ENCODE measurements around the gene TBL2.
A peak's percentile ranks its signal among the peaks of the same experiment; 100 is the strongest.
"Not testable (repeated sequence)": the region's sequence is repeated elsewhere in the genome, so short reads cannot be mapped to it uniquely, and the experiment has no call there.

TBL2 gene

DNA sequence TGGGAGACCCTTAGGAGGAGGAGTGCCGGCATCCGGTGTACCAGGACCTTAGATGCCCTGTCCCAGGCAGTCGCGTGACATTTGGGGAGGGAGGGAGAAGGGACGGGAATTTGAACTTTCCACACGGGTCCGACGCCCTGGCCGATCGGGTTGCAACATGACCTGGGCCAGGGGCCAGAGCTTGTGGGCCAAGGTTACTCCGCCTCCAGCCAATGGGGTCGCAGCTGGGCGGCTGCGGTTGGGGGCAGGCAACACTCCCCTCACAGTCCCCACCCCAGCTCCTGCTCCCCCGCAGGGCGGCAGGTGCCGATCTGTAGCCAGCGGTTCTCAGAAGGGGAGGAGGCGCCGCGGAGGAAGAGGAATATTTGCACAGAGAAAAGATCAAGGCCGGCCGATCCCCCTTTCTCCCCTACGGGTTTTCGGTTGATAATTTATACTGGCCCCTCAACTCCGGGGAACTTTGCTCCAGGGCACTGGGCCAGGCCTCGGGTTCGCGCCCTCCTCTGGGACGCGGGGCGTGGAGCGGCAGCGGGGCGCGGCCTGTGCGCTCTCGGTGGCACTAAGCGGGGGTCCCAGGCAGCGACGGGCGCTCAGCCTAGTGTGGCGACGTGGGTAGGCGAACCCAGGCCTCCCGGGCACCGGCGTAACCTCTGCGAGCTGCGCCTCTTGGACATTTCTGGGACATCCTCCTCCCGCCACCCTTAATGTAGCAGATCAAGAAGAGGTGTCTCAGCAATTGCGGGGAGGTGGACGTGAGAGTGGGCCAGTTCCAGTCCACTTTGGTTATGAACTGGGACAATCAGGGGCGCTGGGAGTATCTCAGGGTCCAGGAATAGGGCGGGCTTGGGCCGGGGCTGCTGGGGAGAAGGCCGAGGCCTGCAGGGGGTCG lies 44.8 kb upstream of the TBL2 start:
- no peak for DNase-seq
- H3K36me3 ChIP-seq = 0 out of 2 replicates have a peak, but pooled peaks cover 4% of the 10 kb centered on the region
- H3K27me3 ChIP-seq (ENCODE audit: insufficient read depth, low read depth, severe bottlenecking) = no peaks in the 10 kb centered on the region
- peak overlapping the region; percentile 87 for H3K4me3 ChIP-seq (ENCODE audit: low read depth, low read length)
- H3K27ac ChIP-seq = no peak overlapping the region; the same call in 1 of the 2 replicates
- H3K9me3 ChIP-seq (ENCODE audit: severe bottlenecking) = peaks cover 2% of the 10 kb centered on the region
- TF ChIP-seq, protein P1, sequence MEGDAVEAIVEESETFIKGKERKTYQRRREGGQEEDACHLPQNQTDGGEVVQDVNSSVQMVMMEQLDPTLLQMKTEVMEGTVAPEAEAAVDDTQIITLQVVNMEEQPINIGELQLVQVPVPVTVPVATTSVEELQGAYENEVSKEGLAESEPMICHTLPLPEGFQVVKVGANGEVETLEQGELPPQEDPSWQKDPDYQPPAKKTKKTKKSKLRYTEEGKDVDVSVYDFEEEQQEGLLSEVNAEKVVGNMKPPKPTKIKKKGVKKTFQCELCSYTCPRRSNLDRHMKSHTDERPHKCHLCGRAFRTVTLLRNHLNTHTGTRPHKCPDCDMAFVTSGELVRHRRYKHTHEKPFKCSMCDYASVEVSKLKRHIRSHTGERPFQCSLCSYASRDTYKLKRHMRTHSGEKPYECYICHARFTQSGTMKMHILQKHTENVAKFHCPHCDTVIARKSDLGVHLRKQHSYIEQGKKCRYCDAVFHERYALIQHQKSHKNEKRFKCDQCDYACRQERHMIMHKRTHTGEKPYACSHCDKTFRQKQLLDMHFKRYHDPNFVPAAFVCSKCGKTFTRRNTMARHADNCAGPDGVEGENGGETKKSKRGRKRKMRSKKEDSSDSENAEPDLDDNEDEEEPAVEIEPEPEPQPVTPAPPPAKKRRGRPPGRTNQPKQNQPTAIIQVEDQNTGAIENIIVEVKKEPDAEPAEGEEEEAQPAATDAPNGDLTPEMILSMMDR (IDR thresholded peaks at IDR 0.05; ENCODE audit: low read depth, low read length) = no peak

GRCh38 chr7:73622527-73622908 lies 44.1 kb upstream of the TBL2 start:
- peaks cover 2% of the 10 kb centered on the region for H3K9me3 ChIP-seq (ENCODE audit: severe bottlenecking)
- no peak overlapping the region for H3K4me3 ChIP-seq (ENCODE audit: low read depth, low read length)
- DNase-seq = no peak

DNA sequence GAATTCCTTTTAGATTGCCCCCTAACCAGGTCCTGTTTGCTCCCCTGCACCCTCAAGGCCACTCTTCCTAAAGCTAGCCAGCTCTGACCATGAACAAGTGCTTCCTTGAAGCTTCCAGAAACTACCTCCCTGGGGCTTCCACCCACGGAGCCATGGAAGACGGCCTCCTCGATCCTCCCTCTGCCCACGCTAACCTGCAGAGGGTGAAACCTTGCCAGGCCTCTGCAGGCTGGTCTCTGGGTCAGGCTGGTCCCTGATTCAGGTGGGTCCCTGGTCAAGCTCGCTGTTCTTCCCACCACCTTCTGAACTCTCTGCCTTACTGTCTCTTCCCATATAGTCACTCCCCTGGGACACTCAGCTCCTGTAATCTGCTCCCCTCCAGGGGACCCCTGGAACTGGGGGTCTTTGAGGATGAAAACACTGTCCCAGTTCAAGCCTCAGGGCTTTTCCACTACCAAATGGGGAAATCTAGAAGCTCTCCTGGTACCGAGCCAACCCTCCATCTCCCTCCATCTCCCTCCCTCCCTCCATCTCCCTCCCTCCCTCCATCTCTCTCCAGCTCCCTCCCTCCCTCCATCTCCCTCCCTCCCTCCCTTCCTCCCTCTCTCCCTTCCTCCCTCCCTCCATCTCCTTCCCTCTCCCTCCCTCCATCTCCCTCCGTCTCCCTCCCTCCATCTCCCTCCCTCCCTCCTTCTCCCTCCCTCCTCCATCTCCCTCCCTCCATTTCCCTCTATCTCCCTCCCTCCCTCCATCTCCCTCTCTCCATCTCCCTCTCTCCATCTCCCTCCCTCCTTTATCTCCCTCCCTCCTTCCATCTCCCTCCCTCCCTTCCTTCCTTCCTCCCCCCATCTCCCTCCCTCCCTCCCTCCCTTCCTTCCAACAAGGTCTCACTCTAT lies 43.0 kb upstream of the TBL2 start:
- H3K4me3 ChIP-seq (ENCODE audit: low read depth, low read length) = no peak overlapping the region
- TF ChIP-seq, protein P1 (IDR thresholded peaks at IDR 0.05; ENCODE audit: low read depth, low read length) = no peak
- peaks cover 14% of the 10 kb centered on the region for H3K36me3 ChIP-seq
- peaks cover 2% of the 10 kb centered on the region for H3K9me3 ChIP-seq (ENCODE audit: severe bottlenecking)
- H3K27ac ChIP-seq = no peak overlapping the region
- no peaks in the 10 kb centered on the region for H3K27me3 ChIP-seq (ENCODE audit: insufficient read depth, low read depth, severe bottlenecking)
- no peak for DNase-seq

More at GRCh38 chr7:73622527-73622908, 44.1 kb upstream of the TBL2 start:
- TF ChIP-seq, protein P1 (IDR thresholded peaks at IDR 0.05; ENCODE audit: low read depth, low read length) = no peak
- Histone ChIP-seq H3K27me3 (ENCODE audit: insufficient read depth, low read depth, severe bottlenecking) (no peaks in the 10 kb centered on the region), H3K36me3 (peaks cover 10% of the 10 kb centered on the region), H3K27ac (no peak overlapping the region)

DNA sequence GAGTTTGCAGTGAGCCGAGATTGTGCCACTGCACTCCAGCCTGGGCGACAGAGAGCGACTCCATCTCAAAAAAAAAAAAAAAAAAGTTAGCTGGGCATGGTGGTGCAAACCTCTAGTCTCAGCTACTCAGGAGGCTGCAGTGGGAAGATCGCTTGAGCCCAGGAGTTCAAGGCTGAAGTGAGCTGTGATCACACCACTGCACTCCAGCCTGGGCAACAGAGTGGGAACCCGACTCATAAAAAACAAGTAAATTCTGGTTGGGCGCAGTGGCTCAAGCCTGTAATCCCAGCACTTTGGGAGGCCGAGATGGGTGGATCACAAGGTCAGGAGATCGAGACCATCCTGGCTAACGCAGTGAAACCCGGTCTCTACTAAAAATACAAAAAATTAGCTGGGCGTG lies 41.0 kb upstream of the TBL2 start:
- Histone ChIP-seq H3K36me3 (peaks cover 29% of the 10 kb centered on the region), H3K27ac (peak overlapping the region; percentile 87)
- not testable (repeated sequence) for H3K27me3 ChIP-seq (ENCODE audit: insufficient read depth, low read depth, severe bottlenecking); H3K9me3 ChIP-seq (ENCODE audit: severe bottlenecking); H3K4me3 ChIP-seq (ENCODE audit: low read depth, low read length); DNase-seq

DNA sequence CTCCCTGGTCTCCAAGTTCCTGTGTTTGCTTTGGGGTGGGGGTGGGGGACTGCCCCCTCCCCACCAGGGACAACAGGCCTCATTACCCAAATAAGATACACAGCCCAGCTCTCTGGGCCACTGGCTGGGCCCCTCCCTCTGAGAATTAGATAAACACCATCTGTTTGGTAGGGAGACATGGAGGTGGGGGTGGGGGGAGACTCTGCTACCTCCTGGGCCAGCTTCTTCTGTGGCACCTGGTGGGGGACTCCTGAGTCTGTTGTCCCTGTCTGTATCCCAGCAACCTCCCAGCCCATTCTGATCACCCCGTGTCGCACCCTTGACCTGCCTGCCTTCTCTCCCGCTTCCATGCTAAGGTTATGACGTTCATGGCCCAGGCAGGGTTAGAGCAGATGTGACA lies 40.2 kb upstream of the TBL2 start:
- H3K27me3 ChIP-seq (ENCODE audit: insufficient read depth, low read depth, severe bottlenecking) = no peaks in the 10 kb centered on the region
- TF ChIP-seq, protein P1 (IDR thresholded peaks at IDR 0.05; ENCODE audit: low read depth, low read length) = no peak
- peak overlapping the region; percentile 87 for H3K27ac ChIP-seq
- peak; percentile 91 for DNase-seq
- peaks cover 38% of the 10 kb centered on the region for H3K36me3 ChIP-seq
- H3K9me3 ChIP-seq (ENCODE audit: severe bottlenecking) = no peaks in the 10 kb centered on the region
- no peak overlapping the region for H3K4me3 ChIP-seq (ENCODE audit: low read depth, low read length)

GRCh38 chr7:73617520-73617919 lies 39.1 kb upstream of the TBL2 start:
- not testable (repeated sequence) for H3K27me3 ChIP-seq (ENCODE audit: insufficient read depth, low read depth, severe bottlenecking); H3K9me3 ChIP-seq (ENCODE audit: severe bottlenecking); DNase-seq; H3K4me3 ChIP-seq (ENCODE audit: low read depth, low read length)
- Histone ChIP-seq H3K27ac (peak overlapping the region; percentile 87), H3K36me3 (peaks cover 46% of the 10 kb centered on the region)
